ENCODE data around the gene IGLON5. TPM values are rescaled to one million over a fixed set of nuclear protein-coding genes. Genes with fewer than 3 reads are reported as not detected.
A peak's percentile ranks its signal among the peaks of the same experiment; 100 is the strongest.

IGLON5 gene
- total and polyA plus RNA-seq, 2 donors from 2014 or later = 0.15 TPM; not detected in 1

GRCh38 chr19:51317968-51318367 lies 6.5 kb downstream of the IGLON5 start:
- Histone ChIP-seq H3K27ac (ENCODE audit: low read depth in 2 of 2, low read length in 2 of 2) (no peak overlapping the region), H3K27me3 (ENCODE audit: control insufficient read depth, insufficient read depth, low read length) (peaks cover 3% of the 10 kb centered on the region), H3K9ac (ENCODE audit: low read length in 3 of 3) (no peak overlapping the region), H3K36me3 (ENCODE audit: control insufficient read depth in 2 of 3, insufficient read depth in 3 of 3, low read length in 3 of 3) (no peaks in the 10 kb centered on the region), H3K4me1 (ENCODE audit: control insufficient read depth in 2 of 3, insufficient read depth in 2 of 3, low read depth in 1 of 3, low read length in 3 of 3) (peaks cover 0 to 7% (median 3%) of the 10 kb centered on the region in 3 donors), H3K4me3 (ENCODE audit: low read length in 3 of 3) (no peak overlapping the region), H3K9me3 (ENCODE audit: control insufficient read depth in 2 of 3, insufficient read depth in 1 of 3, low read length in 3 of 3) (peaks cover 0 to 4% (median 0%) of the 10 kb centered on the region in 3 donors)
- no peak for TF ChIP-seq CTCF (IDR thresholded peaks at IDR 0.05; ENCODE audit: borderline replicate concordance, extremely low read depth, insufficient read depth)
- DNase-seq = no peak
- intact Hi-C loops (cut with DNase I) = no loop called here
- FAIRE-seq = no peak

- intact Hi-C loops (cut with DNase I) = no loop called here
- FAIRE-seq = no peak
These were observed 7.5 kb downstream of the IGLON5 start for GRCh38 chr19:51318687-51319648.

GRCh38 chr19:51319649-51320279 lies 8.3 kb downstream of the IGLON5 start:
- Histone ChIP-seq H3K36me3 (ENCODE audit: control insufficient read depth in 2 of 3, insufficient read depth in 3 of 3, low read length in 3 of 3) (no peaks in the 10 kb centered on the region), H3K9me3 (ENCODE audit: control insufficient read depth in 2 of 3, insufficient read depth in 1 of 3, low read length in 3 of 3) (peaks cover 0 to under 1% (median 0%) of the 10 kb centered on the region in 3 donors), H3K4me1 (ENCODE audit: control insufficient read depth in 2 of 3, insufficient read depth in 2 of 3, low read depth in 1 of 3, low read length in 3 of 3) (peaks cover 0 to 7% (median 3%) of the 10 kb centered on the region in 3 donors), H3K9ac (ENCODE audit: low read length in 3 of 3) (no peak overlapping the region), H3K4me3 (ENCODE audit: low read length in 3 of 3) (no peak overlapping the region), H3K27me3 (ENCODE audit: control insufficient read depth, insufficient read depth, low read length) (no peaks in the 10 kb centered on the region), H3K27ac (ENCODE audit: low read depth in 2 of 2, low read length in 2 of 2) (no peak overlapping the region)
- intact Hi-C loops (cut with DNase I) = no loop called here
- FAIRE-seq (no peak), DNase-seq (peak in 2 of 5 donors; percentile 22 to 36)
- no peak for TF ChIP-seq CTCF (IDR thresholded peaks at IDR 0.05; ENCODE audit: borderline replicate concordance, extremely low read depth, insufficient read depth)

More at GRCh38 chr19:51318687-51319648, 7.5 kb downstream of the IGLON5 start:
- Histone ChIP-seq H3K4me3 (ENCODE audit: low read length in 3 of 3) (no peak overlapping the region), H3K4me1 (ENCODE audit: control insufficient read depth in 2 of 3, insufficient read depth in 2 of 3, low read depth in 1 of 3, low read length in 3 of 3) (peaks cover 0 to 7% (median 3%) of the 10 kb centered on the region in 3 donors), H3K27ac (ENCODE audit: low read depth in 2 of 2, low read length in 2 of 2) (no peak overlapping the region), H3K36me3 (ENCODE audit: control insufficient read depth in 2 of 3, insufficient read depth in 3 of 3, low read length in 3 of 3) (no peaks in the 10 kb centered on the region), H3K9me3 (ENCODE audit: control insufficient read depth in 2 of 3, insufficient read depth in 1 of 3, low read length in 3 of 3) (peaks cover 0 to 4% (median 0%) of the 10 kb centered on the region in 3 donors), H3K27me3 (ENCODE audit: control insufficient read depth, insufficient read depth, low read length) (no peaks in the 10 kb centered on the region), H3K9ac (ENCODE audit: low read length in 3 of 3) (no peak overlapping the region)
- DNase-seq = no peak
- TF ChIP-seq CTCF (IDR thresholded peaks at IDR 0.05; ENCODE audit: borderline replicate concordance, extremely low read depth, insufficient read depth) = no peak

Measured in kidney (tissue), 14 donors.